HepG2 (cell line): ENCODE data around the gene DLX6. TPM values are rescaled to one million over a fixed set of nuclear protein-coding genes. Genes with fewer than 3 reads are reported as not detected.

Source experiments
- ARID5B ChIP-seq: IDR thresholded peaks from 2 replicates; pipeline ENCODE4 v1.4.0; 2020; ENCODE audit warnings: mild to moderate bottlenecking, missing genetic modification reagents
- CENPT ChIP-seq: sonication (generic); formaldehyde crosslinking; IDR thresholded peaks from 2 replicates; pipeline ENCODE4 v1.8.0; 2022; ENCODE audit warnings: low read depth, mild to moderate bottlenecking, moderate library complexity, missing genetic modification reagents
- ELF3 ChIP-seq: IDR thresholded peaks from 2 replicates; pipeline ENCODE4 v1.6.1; 2016; ENCODE audit warnings: missing genetic modification reagents, missing compliant biosample characterization
- HCFC1 ChIP-seq: fragments of 150-350 bp; IDR thresholded peaks from 2 replicates; pipeline ENCODE4 v1.6.1; 2014; ENCODE audit warnings: low read depth, low read length
- HNRNPK ChIP-seq: fragments of 200-400 bp; formaldehyde crosslinking; IDR thresholded peaks from 2 replicates; pipeline ENCODE4 v1.6.1; 2018; ENCODE audit warnings: low read length, low read depth, moderate library complexity, mild to moderate bottlenecking; ENCODE audit not compliant: poor library complexity, severe bottlenecking
- MNT ChIP-seq: fragments of 450-650 bp; IDR thresholded peaks from 2 replicates; pipeline ENCODE4 v1.6.1; 2016
- NCOA5 ChIP-seq: sonication (generic); formaldehyde crosslinking; IDR thresholded peaks from 2 replicates; pipeline ENCODE4 v1.4.0; 2020; ENCODE audit warnings: missing genetic modification reagents
- NFIC ChIP-seq: IDR thresholded peaks from 2 replicates; pipeline ENCODE4 v1.6.1; 2012; ENCODE audit warnings: mild to moderate bottlenecking, low read length, inconsistent platforms
- PBX3 ChIP-seq: sonication (generic); formaldehyde crosslinking; IDR thresholded peaks from 2 replicates; pipeline ENCODE4 v1.8.1; 2023; ENCODE audit warnings: missing genetic modification reagents, inconsistent platforms, borderline replicate concordance
- TRIM22 ChIP-seq: fragments of 450-650 bp; IDR thresholded peaks from 2 replicates; pipeline ENCODE4 v1.6.1; 2017
- ZBTB2 ChIP-seq: sonication (generic); formaldehyde crosslinking; IDR thresholded peaks from 2 replicates; pipeline ENCODE4 v1.8.0; 2022; ENCODE audit warnings: low read depth, missing genetic modification reagents
- ZBTB38 ChIP-seq: sonication (generic); formaldehyde crosslinking; IDR thresholded peaks from 2 replicates; pipeline ENCODE4 v1.5.1; 2020; ENCODE audit warnings: mild to moderate bottlenecking, missing genetic modification reagents
- ZNF207 ChIP-seq: fragments of 450-650 bp; IDR thresholded peaks from 2 replicates; pipeline ENCODE4 v1.6.1; 2016; ENCODE audit warnings: antibody characterized with exemption, borderline replicate concordance
- ZNF556 ChIP-seq: sonication (generic); formaldehyde crosslinking; IDR thresholded peaks from 2 replicates; pipeline ENCODE4 v1.4.0; 2020; ENCODE audit warnings: mild to moderate bottlenecking, missing genetic modification reagents, borderline replicate concordance
- ZNF710 ChIP-seq: sonication (generic); formaldehyde crosslinking; IDR thresholded peaks from 2 replicates; pipeline ENCODE4 v1.5.0; 2020; ENCODE audit warnings: mild to moderate bottlenecking, missing genetic modification reagents, borderline replicate concordance
- ZNF776 ChIP-seq: sonication (generic); formaldehyde crosslinking; IDR thresholded peaks from 2 replicates; pipeline ENCODE4 v1.4.0; 2020; ENCODE audit warnings: mild to moderate bottlenecking, missing genetic modification reagents
- ZNF883 ChIP-seq: sonication (generic); formaldehyde crosslinking; IDR thresholded peaks from 2 replicates; pipeline ENCODE4 v1.5.1; 2020; ENCODE audit warnings: mild to moderate bottlenecking, missing genetic modification reagents; ENCODE audit errors: not compliant biosample characterization
- polyA plus RNA-seq, 8 experiments: library from polyadenylated mRNA; depleted of rRNA in 3 of 8; stranded (reverse) in 7 of 8; unstranded in 1 of 8; fragments of >200 nt; fragmentation: Illumina TruSeq in 4 of 8; extraction: Trizol in 4 of 8; gene quantifications; 2 replicates each; pipeline versions ENCODE4 v1.2.1 to v1.2.3, GENCODE V29; 2011 to 2016; ENCODE audit warnings: low read depth in 4 of 8, missing spikeins in 1 of 8, mixed read lengths in 1 of 8; ENCODE audit not compliant: insufficient read depth in 1 of 8
- total RNA-seq, 5 experiments: library from RNA; depleted of rRNA; stranded (reverse); fragments of >200 nt; fragmentation: Illumina TruSeq; extraction: Trizol; gene quantifications; 2 replicates each; pipeline ENCODE4 v1.2.3, GENCODE V29; 2016; ENCODE audit warnings: low read depth in 1 of 5

DLX6 gene
- total and polyA plus RNA-seq, 2 of the 13 experiments (the other 11 are each of a cell fraction or from before 2014, with no cell fraction given) = 3.5 to 5.5 TPM

GRCh38 chr7:97027427-97028234, 22.3 kb downstream of the DLX6 start (continued):
- TF ChIP-seq TRIM22 (no peak), NCOA5 (CRISPR knock-in tag) (no peak), ZNF556 (CRISPR knock-in tag) (no peak), PBX3 (CRISPR knock-in tag) (no peak), HNRNPK (peak; percentile 24), ZNF207 (no peak), ELF3 (peak; percentile 48; the same call in 1 of the 2 replicates), NFIC (no peak), ZNF710 (CRISPR knock-in tag) (no peak), HCFC1 (no peak), CENPT (CRISPR knock-in tag) (no peak), MNT (no peak), ZBTB38 (CRISPR knock-in tag) (no peak), ZBTB2 (CRISPR knock-in tag) (no peak), ARID5B (CRISPR knock-in tag) (peak; percentile 60), ZNF776 (CRISPR knock-in tag) (no peak), ZNF883 (no peak)
